CD14-positive monocyte (primary cell): ENCODE measurements around the gene TBC1D13. TPM values are rescaled to one million over a fixed set of nuclear protein-coding genes. Genes with fewer than 3 reads are reported as not detected.
A peak's percentile ranks its signal among the peaks of the same experiment; 100 is the strongest.

Experiments
- DNase-seq, 3 donors: peaks; one replicate each; pipeline ENCODE4 v3.0.0-alpha.2; 2011 to 2022
- H2AFZ ChIP-seq: 2 replicates; pipeline ENCODE4 v1.6.0; 2012; ENCODE audit warnings: mild to moderate bottlenecking, low read depth, low read length, inconsistent platforms; ENCODE audit not compliant: insufficient read depth, poor library complexity, severe bottlenecking
- H3K27ac ChIP-seq, 2 donors: 1 replicate in 1 of 2; 2 replicates in 1 of 2; pipeline ENCODE4 v1.5.1; 2012 to 2013; ENCODE audit warnings: low read length in 2 of 2, control low read depth in 1 of 2, inconsistent platforms in 1 of 2, low read depth in 1 of 2, mild to moderate bottlenecking in 1 of 2
- H3K27me3 ChIP-seq, 2 donors: one replicate each; pipeline versions ENCODE4 v1.6.0 to v1.6.1; 2011 to 2013; ENCODE audit warnings: low read length in 2 of 2; ENCODE audit not compliant: control insufficient read depth in 2 of 2, insufficient read depth in 2 of 2
- H3K36me3 ChIP-seq, 2 donors: replicated peaks in 1 of 2; 1 replicate in 1 of 2; 2 replicates in 1 of 2; pipeline versions ENCODE4 v1.5.1 to v1.6.1; 2012 to 2013; ENCODE audit warnings: low read length in 2 of 2, control low read depth in 1 of 2, inconsistent platforms in 1 of 2, mild to moderate bottlenecking in 1 of 2; ENCODE audit not compliant: insufficient read depth in 2 of 2, control insufficient read depth in 1 of 2
- H3K4me1 ChIP-seq, 2 donors: 1 replicate in 1 of 2; 2 replicates in 1 of 2; pipeline versions ENCODE4 v1.5.1 to v1.6.1; 2012 to 2013; ENCODE audit warnings: low read length in 2 of 2, control low read depth in 1 of 2, inconsistent platforms in 1 of 2, mild to moderate bottlenecking in 1 of 2, moderate library complexity in 1 of 2; ENCODE audit not compliant: insufficient read depth in 2 of 2, control insufficient read depth in 1 of 2
- H3K4me2 ChIP-seq: replicated peaks from 2 replicates; pipeline ENCODE3; 2012; ENCODE audit warnings: low read length, moderate library complexity, mild to moderate bottlenecking; ENCODE audit not compliant: poor library complexity, severe bottlenecking; ENCODE audit errors: extremely low read depth
- H3K4me3 ChIP-seq, 3 experiments: fragments of 200-600 bp in 1 of 3; sonication (generic) in 1 of 3; replicated peaks in 1 of 3; 1 replicate in 2 of 3; 2 replicates in 1 of 3; pipeline ENCODE4 v1.5.1; 2011 to 2013; ENCODE audit warnings: low read length in 3 of 3, mild to moderate bottlenecking in 3 of 3, control low read depth in 2 of 3, low read depth in 2 of 3, inconsistent platforms in 1 of 3, moderate library complexity in 1 of 3
- H3K79me2 ChIP-seq: 2 replicates; pipeline ENCODE4 v1.6.0; 2012; ENCODE audit warnings: mild to moderate bottlenecking, control low read depth, inconsistent platforms, low read length, moderate library complexity; ENCODE audit not compliant: insufficient read depth
- H3K9ac ChIP-seq: 2 replicates; pipeline ENCODE4 v1.6.0; 2017; ENCODE audit warnings: low read length, mild to moderate bottlenecking; ENCODE audit not compliant: insufficient read depth, poor library complexity, severe bottlenecking
- H3K9me3 ChIP-seq, 2 donors: replicated peaks in 1 of 2; 1 replicate in 1 of 2; 2 replicates in 1 of 2; pipeline versions ENCODE4 v1.5.1 to v1.6.1; 2012 to 2013; ENCODE audit warnings: low read length in 2 of 2, control low read depth in 1 of 2; ENCODE audit not compliant: control insufficient read depth in 1 of 2, insufficient read depth in 1 of 2
- H4K20me1 ChIP-seq: 2 replicates; pipeline ENCODE4 v1.6.0; 2012; ENCODE audit warnings: mild to moderate bottlenecking, low read length, control low read depth, moderate library complexity; ENCODE audit not compliant: insufficient read depth
- H3K27ac Mint-ChIP-seq, 7 donors: one replicate each; pipeline ENCODE4 v1.8.0; 2020; ENCODE audit warnings: mild to moderate bottlenecking in 7 of 7, mixed read lengths in 7 of 7, moderate library complexity in 6 of 7, inconsistent platforms in 2 of 7
- H3K27me3 Mint-ChIP-seq, 3 donors: one replicate each; pipeline ENCODE4 v1.8.0; 2021 to 2022; ENCODE audit warnings: low read depth in 3 of 3, mild to moderate bottlenecking in 3 of 3, mixed read lengths in 3 of 3, moderate library complexity in 3 of 3, inconsistent platforms in 1 of 3
- H3K36me3 Mint-ChIP-seq, 2 donors: one replicate each; pipeline ENCODE4 v1.8.0; 2020; ENCODE audit warnings: mixed read lengths in 2 of 2, inconsistent platforms in 1 of 2, mild to moderate bottlenecking in 1 of 2
- H3K4me1 Mint-ChIP-seq: one replicate; pipeline ENCODE4 v1.8.0; 2020; ENCODE audit warnings: mild to moderate bottlenecking, mixed read lengths
- H3K4me3 Mint-ChIP-seq, 2 donors: one replicate each; pipeline ENCODE4 v1.8.0; 2020; ENCODE audit warnings: mild to moderate bottlenecking in 2 of 2, mixed read lengths in 2 of 2, moderate library complexity in 1 of 2
- H3K9me3 Mint-ChIP-seq, 7 donors: one replicate each; pipeline ENCODE4 v1.8.0; 2020 to 2022; ENCODE audit warnings: mixed read lengths in 7 of 7, mild to moderate bottlenecking in 6 of 7, moderate library complexity in 6 of 7, inconsistent platforms in 2 of 7
- WGBS: methylation state at CpG from one replicate; pipeline ENCODE4 v1.1.5; 2013; ENCODE audit warnings: missing lambda C conversion rate; ENCODE audit not compliant: insufficient coverage; 5-methylcytosine and 5-hydroxymethylcytosine counted together
- intact Hi-C, 2 donors: fragments of 100-400 bp; cut with micrococcal nuclease; formaldehyde crosslinking; loops; one replicate each; pipeline versions ENCODE4 v1.15.0 to v1.15.1; 2023
- polyA plus RNA-seq, 3 donors: library from polyadenylated mRNA; depleted of rRNA in 1 of 3; unstranded in 2 of 3; stranded (reverse) in 1 of 3; fragments of 300-500 nt in 2 of 3; fragments of >200 nt in 1 of 3; fragmentation: Illumina TruSeq in 2 of 3; gene quantifications; 1 replicate in 2 of 3; 2 replicates in 1 of 3; pipeline ENCODE4 v1.2.3, GENCODE V29; 2012 to 2021
- TF ChIP-seq, protein P1 (sequence below): fragments of 200-600 bp; IDR thresholded peaks from one replicate; pipeline ENCODE4 v1.8.0; 2022; ENCODE audit warnings: antibody characterized with exemption, mild to moderate bottlenecking

The TBC1D13 gene
- polyA plus RNA-seq, 3 donors: 9.9 to 16.8 (median 13.8) TPM

DNA sequence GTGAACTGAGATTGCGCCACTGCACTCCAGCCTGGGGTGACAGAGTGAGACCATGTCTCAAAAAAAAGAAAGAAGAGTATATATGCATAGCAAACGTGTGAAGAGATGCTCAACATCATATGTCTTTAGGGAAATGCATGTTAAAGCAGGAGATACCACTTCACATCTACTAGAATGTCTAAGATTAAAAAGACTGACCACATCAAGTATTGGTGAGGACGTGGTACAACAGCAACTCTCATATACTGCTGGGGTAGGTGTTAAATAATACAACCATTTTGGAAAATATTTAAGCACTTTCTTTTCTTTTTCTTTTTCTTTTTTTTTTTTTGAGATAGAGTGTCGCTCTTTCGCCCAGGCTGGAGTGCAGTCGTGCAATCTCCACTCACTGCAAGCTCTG is 1.6 kb upstream of the TBC1D13 start:
- Histone ChIP-seq H3K79me2 (peaks cover 24% of the 10 kb centered on the region), H3K4me2 (no peak overlapping the region), H3K27ac (no peak overlapping the region), H3K9ac (no peak overlapping the region), H3K4me3 (no peak overlapping the region), H3K9me3 (peaks cover 0 to 9% of the 10 kb centered on the region in 2 donors), H2AFZ (no peak overlapping the region), H4K20me1 (no peaks in the 10 kb centered on the region), H3K4me1 (peaks cover 37 to 43% of the 10 kb centered on the region in 2 donors), H3K27me3 (no peaks in the 10 kb centered on the region), H3K36me3 (peaks cover 0 to 10% of the 10 kb centered on the region in 2 donors)
- Mint-ChIP-seq H3K27me3 (no peaks in the 10 kb centered on the region), H3K4me3 (no peak overlapping the region), H3K4me1 (peaks cover 38% of the 10 kb centered on the region), H3K9me3 (peaks cover 0 to 9% (median 2%) of the 10 kb centered on the region in 7 donors), H3K27ac (peak overlapping the region in 1 of 7 donors; percentile 13), H3K36me3 (peaks cover 4 to 7% of the 10 kb centered on the region in 2 donors)
- no CpG with 5 or more reads among the region's 6 CpGs for WGBS
- intact Hi-C loops: no loop called here
- DNase-seq: no peak
- TF ChIP-seq, protein P1, sequence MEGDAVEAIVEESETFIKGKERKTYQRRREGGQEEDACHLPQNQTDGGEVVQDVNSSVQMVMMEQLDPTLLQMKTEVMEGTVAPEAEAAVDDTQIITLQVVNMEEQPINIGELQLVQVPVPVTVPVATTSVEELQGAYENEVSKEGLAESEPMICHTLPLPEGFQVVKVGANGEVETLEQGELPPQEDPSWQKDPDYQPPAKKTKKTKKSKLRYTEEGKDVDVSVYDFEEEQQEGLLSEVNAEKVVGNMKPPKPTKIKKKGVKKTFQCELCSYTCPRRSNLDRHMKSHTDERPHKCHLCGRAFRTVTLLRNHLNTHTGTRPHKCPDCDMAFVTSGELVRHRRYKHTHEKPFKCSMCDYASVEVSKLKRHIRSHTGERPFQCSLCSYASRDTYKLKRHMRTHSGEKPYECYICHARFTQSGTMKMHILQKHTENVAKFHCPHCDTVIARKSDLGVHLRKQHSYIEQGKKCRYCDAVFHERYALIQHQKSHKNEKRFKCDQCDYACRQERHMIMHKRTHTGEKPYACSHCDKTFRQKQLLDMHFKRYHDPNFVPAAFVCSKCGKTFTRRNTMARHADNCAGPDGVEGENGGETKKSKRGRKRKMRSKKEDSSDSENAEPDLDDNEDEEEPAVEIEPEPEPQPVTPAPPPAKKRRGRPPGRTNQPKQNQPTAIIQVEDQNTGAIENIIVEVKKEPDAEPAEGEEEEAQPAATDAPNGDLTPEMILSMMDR: no peak

DNA sequence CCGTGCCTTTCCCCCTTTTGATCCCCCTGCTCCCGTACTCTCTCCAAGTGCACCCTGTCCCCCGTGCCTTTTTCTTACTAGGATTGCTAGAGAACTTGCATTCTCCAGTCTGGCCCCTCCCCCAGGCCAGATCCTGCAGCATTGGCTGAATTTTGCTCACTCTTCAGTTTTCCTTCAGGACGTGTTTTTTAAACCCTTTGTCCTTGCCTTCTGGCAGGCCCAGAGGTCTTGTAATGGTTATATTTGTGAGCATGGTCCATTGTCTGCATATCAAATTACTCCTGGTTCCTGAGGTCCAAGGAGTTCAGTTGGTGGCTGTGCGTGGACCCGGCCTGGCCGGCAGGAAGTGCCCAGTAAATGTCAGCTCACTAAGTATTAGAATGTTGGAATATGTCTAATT is 606 bp downstream of the TBC1D13 start:
- H3K79me2 ChIP-seq: peaks cover 24% of the 10 kb centered on the region
- H2AFZ ChIP-seq: peak overlapping the region; percentile 92
- WGBS: no CpG with 5 or more reads among the region's 7 CpGs
- Mint-ChIP-seq H3K9me3 (peaks cover 0 to 2% (median 0%) of the 10 kb centered on the region in 7 donors), H3K4me3 (peak overlapping the region; percentile 85 to 89), H3K36me3 (peaks cover 26 to 29% of the 10 kb centered on the region in 2 donors), H3K27ac (peak overlapping the region; percentile 72 to 87 (median 77)), H3K4me1 (peaks cover 29% of the 10 kb centered on the region), H3K27me3 (no peaks in the 10 kb centered on the region)
- peak overlapping the region; percentile 88 for H3K4me2 ChIP-seq
- H3K9me3 ChIP-seq: no peaks in the 10 kb centered on the region
- H3K9ac ChIP-seq: peak overlapping the region; percentile 88
- H3K4me1 ChIP-seq: peaks cover 28 to 34% of the 10 kb centered on the region in 2 donors
- H3K36me3 ChIP-seq: peaks cover 22 to 33% of the 10 kb centered on the region in 2 donors
- TF ChIP-seq, protein P1: no peak
- H3K27ac ChIP-seq: peak overlapping the region; percentile 19 to 85
- DNase-seq: no peak
- H4K20me1 ChIP-seq: no peaks in the 10 kb centered on the region
- peak overlapping the region; percentile 89 to 96 (median 92) for H3K4me3 ChIP-seq
- H3K27me3 ChIP-seq: no peaks in the 10 kb centered on the region
- intact Hi-C loops: loop anchor here (1.0 to 2.0 kb wide), 2 partner anchors 15 kb away; no protein-coding TSS in a partner anchor
